MM.1S (cell line): ENCODE results near the gene LRFN2.

Experiments used
- DNase-seq: peaks from one replicate; pipeline ENCODE4 v3.0.0-alpha.2; 2015
- H2AFZ ChIP-seq: fragments of 300-600 bp; sonication (generic); 2 replicates; pipeline ENCODE4 v1.6.0; 2016; ENCODE audit warnings: antibody characterized with exemption, low read length
- H3F3A ChIP-seq: fragments of 300-600 bp; sonication (generic); 2 replicates; pipeline ENCODE4 v1.6.1; 2016; ENCODE audit warnings: mild to moderate bottlenecking, antibody characterized with exemption, low read length, moderate library complexity, mixed read lengths; ENCODE audit not compliant: insufficient read depth
- H3K27ac ChIP-seq: fragments of 300-600 bp; sonication (generic); 2 replicates; pipeline ENCODE4 v1.5.1; 2016; ENCODE audit warnings: mild to moderate bottlenecking, low read length
- H3K27me3 ChIP-seq: fragments of 300-600 bp; sonication (generic); replicated peaks from 2 replicates; pipeline ENCODE4 v1.6.0; 2016; ENCODE audit warnings: low read length; ENCODE audit not compliant: insufficient read depth
- H3K36me3 ChIP-seq: fragments of 300-600 bp; sonication (generic); replicated peaks from 2 replicates; pipeline ENCODE4 v1.6.1; 2016; ENCODE audit warnings: mild to moderate bottlenecking, low read length, mixed read lengths; ENCODE audit not compliant: insufficient read depth
- H3K4me1 ChIP-seq: fragments of 300-600 bp; sonication (generic); 2 replicates; pipeline ENCODE4 v1.6.1; 2016; ENCODE audit warnings: low read length, mixed read lengths
- H3K4me2 ChIP-seq: fragments of 300-600 bp; sonication (generic); 2 replicates; pipeline ENCODE4 v1.6.0; 2016; ENCODE audit warnings: low read depth, low read length
- H3K4me3 ChIP-seq: fragments of 300-600 bp; sonication (generic); 2 replicates; pipeline ENCODE4 v1.5.1; 2016; ENCODE audit warnings: low read length, mixed read lengths
- H3K79me2 ChIP-seq: fragments of 300-600 bp; sonication (generic); 2 replicates; pipeline ENCODE4 v1.6.1; 2016; ENCODE audit warnings: mixed run types, low read length, mixed read lengths
- H3K9ac ChIP-seq: fragments of 300-600 bp; sonication (generic); 2 replicates; pipeline ENCODE4 v1.6.1; 2016; ENCODE audit warnings: low read length, mixed read lengths
- H3K9me2 ChIP-seq: fragments of 300-600 bp; sonication (generic); replicated peaks from 2 replicates; pipeline ENCODE4 v1.6.1; 2016; ENCODE audit warnings: mild to moderate bottlenecking, low read length, mixed read lengths; ENCODE audit not compliant: insufficient read depth
- H3K9me3 ChIP-seq: fragments of 300-600 bp; sonication (generic); replicated peaks from 2 replicates; pipeline ENCODE4 v1.6.1; 2016; ENCODE audit warnings: mild to moderate bottlenecking, low read length, mixed read lengths; ENCODE audit not compliant: insufficient read depth
- H4K20me1 ChIP-seq: fragments of 300-600 bp; sonication (generic); 2 replicates; pipeline ENCODE4 v1.6.1; 2016; ENCODE audit warnings: mild to moderate bottlenecking, low read length, moderate library complexity, mixed read lengths; ENCODE audit not compliant: insufficient read depth
- EZH2 ChIP-seq: fragments of 300-600 bp; sonication (generic); optimal IDR thresholded peaks from 2 replicates; pipeline ENCODE3; 2017; ENCODE audit warnings: low read depth, mild to moderate bottlenecking, antibody characterized with exemption, low read length, mixed read lengths
- EZH2phosphoT487 ChIP-seq: fragments of 300-600 bp; sonication (generic); IDR thresholded peaks from 2 replicates; pipeline ENCODE4 v1.6.1; 2018; ENCODE audit warnings: antibody characterized with exemption, low read length
- TF ChIP-seq, protein P1 (sequence below): fragments of 300-600 bp; sonication (generic); IDR thresholded peaks from 2 replicates; pipeline ENCODE4 v1.5.1; 2016; ENCODE audit warnings: antibody characterized with exemption, low read length, mixed read lengths

LRFN2 gene

DNA sequence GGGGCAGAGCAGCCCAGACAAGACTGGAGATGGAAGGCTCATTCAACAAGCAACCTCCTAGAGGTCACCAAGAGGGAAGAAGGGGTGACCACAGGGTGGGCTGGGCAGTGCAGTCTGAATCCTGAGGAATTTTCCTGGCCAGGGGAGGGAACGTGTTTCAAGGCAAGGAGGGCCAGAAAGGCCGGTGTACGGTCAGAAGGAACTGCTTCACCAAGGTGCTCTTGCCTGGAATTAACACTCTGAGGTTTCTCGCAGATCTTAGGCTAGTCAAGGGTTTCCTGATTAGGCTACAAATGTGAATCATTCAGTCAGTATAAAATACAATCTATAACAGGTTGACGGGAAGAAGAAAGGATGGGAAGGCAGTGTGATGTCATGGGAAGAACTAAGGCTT lies 199.3 kb downstream of the LRFN2 start:
- no peaks in the 10 kb centered on the region for H3K36me3 ChIP-seq
- H3K27ac ChIP-seq, result no peak overlapping the region
- H3K4me2 ChIP-seq, result no peak overlapping the region
- H3K4me1 ChIP-seq, result no peaks in the 10 kb centered on the region
- no peaks in the 10 kb centered on the region for H3K9me2 ChIP-seq
- H3K27me3 ChIP-seq, result no peaks in the 10 kb centered on the region
- no peaks in the 10 kb centered on the region for H3K79me2 ChIP-seq
- TF ChIP-seq EZH2 (no peak), EZH2phosphoT487 (no peak)
- TF ChIP-seq, protein P1, sequence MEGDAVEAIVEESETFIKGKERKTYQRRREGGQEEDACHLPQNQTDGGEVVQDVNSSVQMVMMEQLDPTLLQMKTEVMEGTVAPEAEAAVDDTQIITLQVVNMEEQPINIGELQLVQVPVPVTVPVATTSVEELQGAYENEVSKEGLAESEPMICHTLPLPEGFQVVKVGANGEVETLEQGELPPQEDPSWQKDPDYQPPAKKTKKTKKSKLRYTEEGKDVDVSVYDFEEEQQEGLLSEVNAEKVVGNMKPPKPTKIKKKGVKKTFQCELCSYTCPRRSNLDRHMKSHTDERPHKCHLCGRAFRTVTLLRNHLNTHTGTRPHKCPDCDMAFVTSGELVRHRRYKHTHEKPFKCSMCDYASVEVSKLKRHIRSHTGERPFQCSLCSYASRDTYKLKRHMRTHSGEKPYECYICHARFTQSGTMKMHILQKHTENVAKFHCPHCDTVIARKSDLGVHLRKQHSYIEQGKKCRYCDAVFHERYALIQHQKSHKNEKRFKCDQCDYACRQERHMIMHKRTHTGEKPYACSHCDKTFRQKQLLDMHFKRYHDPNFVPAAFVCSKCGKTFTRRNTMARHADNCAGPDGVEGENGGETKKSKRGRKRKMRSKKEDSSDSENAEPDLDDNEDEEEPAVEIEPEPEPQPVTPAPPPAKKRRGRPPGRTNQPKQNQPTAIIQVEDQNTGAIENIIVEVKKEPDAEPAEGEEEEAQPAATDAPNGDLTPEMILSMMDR, result no peak
- H4K20me1 ChIP-seq, result no peaks in the 10 kb centered on the region
- no peaks in the 10 kb centered on the region for H3K9me3 ChIP-seq
- no peak for DNase-seq
- no peak overlapping the region for H3K4me3 ChIP-seq
- no peak overlapping the region for H2AFZ ChIP-seq
- H3F3A ChIP-seq, result no peaks in the 10 kb centered on the region
- H3K9ac ChIP-seq, result no peak overlapping the region

DNA sequence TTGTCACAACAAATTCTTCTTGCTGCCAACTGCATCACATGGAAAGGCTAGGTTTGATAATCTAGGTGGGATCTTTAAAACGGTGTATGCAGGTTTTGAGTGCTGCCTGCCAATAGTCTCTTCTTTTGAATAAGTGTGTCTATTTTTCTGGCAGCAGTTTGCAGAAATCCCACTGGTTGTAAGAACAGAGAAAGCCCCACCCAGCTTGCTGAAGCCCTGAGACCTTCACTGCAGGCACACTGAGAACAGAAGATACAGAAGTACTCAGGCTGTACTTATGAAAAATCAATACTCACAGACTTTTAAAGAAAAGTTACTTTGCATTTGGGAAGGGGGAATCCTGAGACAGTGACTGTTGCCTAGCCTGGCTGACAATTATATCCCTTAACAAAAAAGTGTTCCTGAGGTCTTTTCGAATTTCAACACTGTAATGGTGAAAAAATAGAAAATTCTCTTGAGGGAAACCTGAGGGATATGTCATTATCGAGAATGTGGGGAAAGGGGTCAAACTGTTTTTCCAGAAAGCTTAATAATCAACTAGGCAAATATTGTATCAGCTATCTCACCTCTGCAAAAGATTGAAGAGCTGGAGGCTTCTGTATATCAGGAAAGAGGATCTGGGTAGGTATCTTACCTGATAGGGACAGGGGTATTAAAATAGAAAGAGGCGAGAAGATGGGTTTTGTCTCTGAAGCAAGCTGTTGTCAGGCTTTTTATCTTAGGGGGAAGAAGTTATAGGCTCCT lies 199.9 kb downstream of the LRFN2 start:
- no peak overlapping the region for H3K27ac ChIP-seq
- no peaks in the 10 kb centered on the region for H3K4me1 ChIP-seq
- no peak overlapping the region for H3K4me3 ChIP-seq
- no peak overlapping the region for H3K9ac ChIP-seq
- H3K36me3 ChIP-seq, result no peaks in the 10 kb centered on the region
- DNase-seq, result no peak
- no peak overlapping the region for H3K4me2 ChIP-seq
- H3K27me3 ChIP-seq, result no peaks in the 10 kb centered on the region
- no peaks in the 10 kb centered on the region for H4K20me1 ChIP-seq
- no peaks in the 10 kb centered on the region for H3K79me2 ChIP-seq
- no peaks in the 10 kb centered on the region for H3K9me3 ChIP-seq
- H3K9me2 ChIP-seq, result no peaks in the 10 kb centered on the region
- no peak overlapping the region for H2AFZ ChIP-seq
- no peaks in the 10 kb centered on the region for H3F3A ChIP-seq
- TF ChIP-seq, protein P1, result no peak
- TF ChIP-seq EZH2, result no peak

DNA sequence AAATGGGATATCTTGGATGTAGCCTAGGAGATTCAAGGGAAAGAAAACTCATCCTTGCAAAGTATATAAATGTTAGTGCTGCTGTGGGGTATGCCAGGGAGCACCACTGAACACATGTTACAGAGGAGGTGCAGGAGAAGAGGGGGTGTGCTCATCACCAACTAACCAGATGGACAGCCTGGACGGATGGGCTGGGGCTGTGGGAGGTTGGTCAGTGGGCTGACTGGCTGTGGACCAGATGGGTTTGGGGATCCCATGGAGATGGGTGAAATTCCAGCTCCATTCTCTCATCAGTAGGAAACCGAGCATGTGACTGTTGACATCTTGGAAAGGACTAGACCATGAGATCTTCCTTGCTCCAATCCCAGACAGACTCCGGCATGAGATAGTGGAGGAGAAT lies 201.0 kb downstream of the LRFN2 start:
- H3K36me3 ChIP-seq, result no peaks in the 10 kb centered on the region
- H3K9ac ChIP-seq, result no peak overlapping the region
- TF ChIP-seq, protein P1, result no peak
- TF ChIP-seq EZH2phosphoT487 (no peak), EZH2 (no peak)
- no peaks in the 10 kb centered on the region for H3K4me1 ChIP-seq
- no peak overlapping the region for H3K4me2 ChIP-seq
- no peaks in the 10 kb centered on the region for H4K20me1 ChIP-seq
- H3K9me2 ChIP-seq, result no peaks in the 10 kb centered on the region
- H3K27ac ChIP-seq, result no peak overlapping the region
- DNase-seq, result no peak
- no peaks in the 10 kb centered on the region for H3K9me3 ChIP-seq
- H2AFZ ChIP-seq, result no peak overlapping the region
- no peaks in the 10 kb centered on the region for H3F3A ChIP-seq
- no peak overlapping the region for H3K4me3 ChIP-seq
- H3K79me2 ChIP-seq, result no peaks in the 10 kb centered on the region
- H3K27me3 ChIP-seq, result no peaks in the 10 kb centered on the region
